Measurements from ENCODE around the gene FRMD4A.

DNA sequence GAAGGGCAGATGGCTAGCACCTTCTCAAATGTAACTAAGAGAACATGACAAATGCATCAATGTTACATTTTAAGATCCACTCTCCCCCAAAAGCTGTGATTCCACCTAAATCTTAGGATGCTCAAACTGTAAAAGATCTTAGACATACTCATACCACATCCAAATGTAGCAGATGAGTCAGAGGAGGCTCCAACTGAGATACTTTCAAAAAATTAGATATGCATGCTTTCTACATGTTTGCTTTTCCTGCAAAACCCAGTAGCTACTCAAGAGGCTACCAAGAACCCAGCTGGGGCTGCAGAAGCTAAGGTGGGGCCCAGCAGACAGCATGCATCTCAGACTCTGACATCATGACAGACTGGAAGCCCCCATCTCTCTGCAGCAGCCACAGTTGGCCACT, 31.4 kb upstream of the FRMD4A start:
- TF ChIP-seq TARDBP (IDR thresholded peaks at IDR 0.05) (no peak), FOXM1 (IDR thresholded peaks at IDR 0.05; ENCODE audit: borderline replicate concordance) (no peak), BHLHE40 (IDR thresholded peaks at IDR 0.05; ENCODE audit: borderline replicate concordance) (no peak), FOXK2 (IDR thresholded peaks at IDR 0.05) (no peak)
